ENCODE data around the gene NOTO. TPM values are rescaled to one million over a fixed set of nuclear protein-coding genes. Genes with fewer than 3 reads are reported as not detected.

Gene NOTO
- total and polyA plus RNA-seq, 2 donors (not counting 3 experiments of a cell fraction or from before 2014, with no cell fraction given) = not detected

- Histone ChIP-seq H3K4me3 (replicated peaks in 1 of 3; ENCODE audit: insufficient read depth in 1 of 3, low read depth in 1 of 3, low read length in 3 of 3) (no peak overlapping the region), H4K20me1 (replicated peaks; ENCODE audit: control insufficient read depth, extremely low read depth, insufficient read depth, low read length) (peaks cover 2% of the 10 kb centered on the region), H3K27me3 (ENCODE audit: control insufficient read depth in 2 of 2, insufficient read depth in 2 of 2, low read length in 2 of 2) (no peaks in the 10 kb centered on the region), H3K79me2 (ENCODE audit: control insufficient read depth, insufficient read depth, low read length) (peaks cover 85% of the 10 kb centered on the region), H3K9ac (replicated peaks; ENCODE audit: extremely low read depth, insufficient read depth, low read length) (no peak overlapping the region), H3K4me1 (ENCODE audit: control insufficient read depth, extremely low read depth, insufficient read depth, low read length) (peaks cover 29% of the 10 kb centered on the region), H3K36me3 (ENCODE audit: control insufficient read depth in 2 of 2, extremely low read depth in 1 of 2, insufficient read depth in 2 of 2, low read length in 2 of 2) (peaks cover 2 to 22% of the 10 kb centered on the region in 2 experiments), H3K9me3 (replicated peaks; ENCODE audit: control insufficient read depth, insufficient read depth, low read length) (no peaks in the 10 kb centered on the region), H3K9me1 (replicated peaks; ENCODE audit: control insufficient read depth, extremely low read depth, insufficient read depth, low read length) (no peaks in the 10 kb centered on the region), H2AFZ (ENCODE audit: low read depth, low read length) (no peak overlapping the region), H3K27ac (ENCODE audit: insufficient read depth, low read depth, low read length) (peak overlapping the region; percentile 88), H3K4me2 (ENCODE audit: insufficient read depth, low read length) (peak overlapping the region; percentile 14)
- FAIRE-seq (no peak), DNase-seq (ENCODE audit: low read depth, low spot score) (peak; percentile 18)
- BruUV-seq (replicated peaks) = no TSS peak
- ChIA-PET CTCF (interaction anchor here (1.0 to 2.0 kb wide), 4 partner anchors 21 to 62 kb away, joined by 3 to 6 read pairs (median 5); no protein-coding TSS in a partner anchor), POLR2A (no interaction called here)
- intact Hi-C loops (cut with micrococcal nuclease) = no loop called here
- no peak for TF ChIP-seq POLR2AphosphoS5 (IDR thresholded peaks at IDR 0.05; ENCODE audit: insufficient read depth, low read depth, low read length)
- no peak for TF ChIP-seq POLR2A (IDR thresholded peaks at IDR 0.05; ENCODE audit: low read depth, low read length)
- no peak for TF ChIP-seq MYC (IDR thresholded peaks at IDR 0.05; ENCODE audit: low read depth, low read length)
- no peak for TF ChIP-seq EZH2 (IDR thresholded peaks at IDR 0.05; ENCODE audit: borderline replicate concordance, low read depth, low read length, severe bottlenecking)
- TF ChIP-seq, protein P1, sequence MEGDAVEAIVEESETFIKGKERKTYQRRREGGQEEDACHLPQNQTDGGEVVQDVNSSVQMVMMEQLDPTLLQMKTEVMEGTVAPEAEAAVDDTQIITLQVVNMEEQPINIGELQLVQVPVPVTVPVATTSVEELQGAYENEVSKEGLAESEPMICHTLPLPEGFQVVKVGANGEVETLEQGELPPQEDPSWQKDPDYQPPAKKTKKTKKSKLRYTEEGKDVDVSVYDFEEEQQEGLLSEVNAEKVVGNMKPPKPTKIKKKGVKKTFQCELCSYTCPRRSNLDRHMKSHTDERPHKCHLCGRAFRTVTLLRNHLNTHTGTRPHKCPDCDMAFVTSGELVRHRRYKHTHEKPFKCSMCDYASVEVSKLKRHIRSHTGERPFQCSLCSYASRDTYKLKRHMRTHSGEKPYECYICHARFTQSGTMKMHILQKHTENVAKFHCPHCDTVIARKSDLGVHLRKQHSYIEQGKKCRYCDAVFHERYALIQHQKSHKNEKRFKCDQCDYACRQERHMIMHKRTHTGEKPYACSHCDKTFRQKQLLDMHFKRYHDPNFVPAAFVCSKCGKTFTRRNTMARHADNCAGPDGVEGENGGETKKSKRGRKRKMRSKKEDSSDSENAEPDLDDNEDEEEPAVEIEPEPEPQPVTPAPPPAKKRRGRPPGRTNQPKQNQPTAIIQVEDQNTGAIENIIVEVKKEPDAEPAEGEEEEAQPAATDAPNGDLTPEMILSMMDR (IDR thresholded peaks at IDR 0.05; ENCODE audit: extremely low read depth in 1 of 2, insufficient read depth in 1 of 2, low read depth in 1 of 2, low read length in 2 of 2) = no peak
- TF ChIP-seq, protein P2, sequence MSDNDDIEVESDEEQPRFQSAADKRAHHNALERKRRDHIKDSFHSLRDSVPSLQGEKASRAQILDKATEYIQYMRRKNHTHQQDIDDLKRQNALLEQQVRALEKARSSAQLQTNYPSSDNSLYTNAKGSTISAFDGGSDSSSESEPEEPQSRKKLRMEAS (IDR thresholded peaks at IDR 0.05; ENCODE audit: insufficient read depth, insufficient read length) = no peak
- TF ChIP-seq JUN (IDR thresholded peaks at IDR 0.05; ENCODE audit: borderline replicate concordance, insufficient read depth, insufficient read length, low read depth) = no peak
- TF ChIP-seq FOS (IDR thresholded peaks at IDR 0.05; ENCODE audit: borderline replicate concordance, insufficient read depth, low read length) = no peak
- no peak for TF ChIP-seq GATA2 (IDR thresholded peaks at IDR 0.05; ENCODE audit: insufficient read depth, insufficient read length, low read depth, low read length)
- dilution Hi-C loops (cut with MboI; ENCODE audit: extremely low pct_ligation_motif_present, low sequenced_read_pairs) = no loop called here
These were observed 36.6 kb downstream of the NOTO start for GRCh38 chr2:73238976-73239375.

Measured in endothelial cell of umbilical vein (primary cell).